Glutamatergic neuron (in vitro differentiated cells): ENCODE data around the gene DUS4L. TPM values are rescaled to one million over a fixed set of nuclear protein-coding genes. Genes with fewer than 3 reads are reported as not detected.

Source experiments
- DNase-seq: peaks from one replicate; pipeline ENCODE4 v3.0.0; 2022
- H3K27ac Mint-ChIP-seq: one replicate; pipeline ENCODE4 v1.8.0; 2020; ENCODE audit warnings: mild to moderate bottlenecking, mixed read lengths, inconsistent platforms; ENCODE audit not compliant: unreplicated experiment
- H3K27me3 Mint-ChIP-seq: one replicate; pipeline ENCODE4 v1.8.0; 2020; ENCODE audit warnings: mild to moderate bottlenecking, moderate library complexity, mixed read lengths, inconsistent platforms; ENCODE audit not compliant: unreplicated experiment
- H3K36me3 Mint-ChIP-seq: one replicate; pipeline ENCODE4 v1.8.0; 2020; ENCODE audit warnings: mild to moderate bottlenecking, mixed read lengths, inconsistent platforms; ENCODE audit not compliant: unreplicated experiment
- H3K4me1 Mint-ChIP-seq: one replicate; pipeline ENCODE4 v1.8.0; 2020; ENCODE audit warnings: mild to moderate bottlenecking, low read depth, mixed read lengths, inconsistent platforms; ENCODE audit not compliant: unreplicated experiment
- H3K4me3 Mint-ChIP-seq: one replicate; pipeline ENCODE4 v1.8.0; 2020; ENCODE audit warnings: mild to moderate bottlenecking, mixed read lengths, inconsistent platforms; ENCODE audit not compliant: unreplicated experiment
- H3K9me3 Mint-ChIP-seq: one replicate; pipeline ENCODE4 v1.8.0; 2020; ENCODE audit warnings: mild to moderate bottlenecking, moderate library complexity, mixed read lengths, inconsistent platforms; ENCODE audit not compliant: unreplicated experiment
- total RNA-seq: library from RNA; stranded (reverse); fragmentation: NEBNext Ultra II Directional; extraction: Animal tissue kit (Norgen Biotek cat#: 25700); gene quantifications from one replicate; pipeline ENCODE4 v1.2.1, GENCODE V29; 2021; ENCODE audit not compliant: unreplicated experiment
- TF ChIP-seq, protein P1 (sequence below): fragments of 200-600 bp; sonication (generic); IDR thresholded peaks from one replicate; pipeline ENCODE4 v1.5.0; 2021; ENCODE audit not compliant: partially characterized antibody, unreplicated experiment

The DUS4L gene
- total RNA-seq, 1 donor from 2014 or later = 11.5 TPM

DNA sequence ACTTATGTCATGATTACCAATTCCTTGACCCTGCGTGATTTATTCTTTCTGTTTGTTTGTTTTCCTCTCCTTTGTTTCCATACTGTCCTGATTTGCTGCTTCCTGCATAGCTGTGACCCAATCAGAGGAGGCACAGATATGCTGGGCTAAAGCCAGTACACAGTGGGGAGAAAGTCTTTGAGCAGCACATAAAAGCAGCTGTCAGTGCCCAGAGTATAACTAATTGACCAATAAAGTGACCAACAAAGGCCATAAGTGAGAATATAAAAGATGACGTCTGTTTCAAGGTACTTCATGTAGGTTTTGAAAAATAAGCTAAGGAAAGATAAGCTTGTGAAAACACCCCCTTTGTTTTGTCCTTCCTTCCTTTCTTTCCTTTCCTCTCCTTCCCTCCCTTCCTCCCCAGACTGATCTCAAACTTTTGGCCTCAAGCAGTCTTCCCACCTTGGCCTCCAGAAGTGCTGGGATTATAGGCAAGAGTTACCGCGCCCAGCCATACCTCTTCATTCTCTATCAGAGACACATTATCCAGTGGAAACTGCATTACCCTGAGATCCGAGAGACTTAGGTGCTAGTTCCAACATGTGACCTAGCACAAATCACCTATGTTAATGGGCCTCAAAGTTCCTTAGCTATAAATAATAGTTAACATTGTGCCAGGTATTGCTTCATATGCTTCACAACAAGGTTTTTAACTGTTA, 33.3 kb downstream of the DUS4L start:
- no peaks in the 10 kb centered on the region for H3K9me3 Mint-ChIP-seq
- no peak overlapping the region for H3K27ac Mint-ChIP-seq
- H3K27me3 Mint-ChIP-seq = no peaks in the 10 kb centered on the region
- no peak for DNase-seq
- TF ChIP-seq, protein P1, sequence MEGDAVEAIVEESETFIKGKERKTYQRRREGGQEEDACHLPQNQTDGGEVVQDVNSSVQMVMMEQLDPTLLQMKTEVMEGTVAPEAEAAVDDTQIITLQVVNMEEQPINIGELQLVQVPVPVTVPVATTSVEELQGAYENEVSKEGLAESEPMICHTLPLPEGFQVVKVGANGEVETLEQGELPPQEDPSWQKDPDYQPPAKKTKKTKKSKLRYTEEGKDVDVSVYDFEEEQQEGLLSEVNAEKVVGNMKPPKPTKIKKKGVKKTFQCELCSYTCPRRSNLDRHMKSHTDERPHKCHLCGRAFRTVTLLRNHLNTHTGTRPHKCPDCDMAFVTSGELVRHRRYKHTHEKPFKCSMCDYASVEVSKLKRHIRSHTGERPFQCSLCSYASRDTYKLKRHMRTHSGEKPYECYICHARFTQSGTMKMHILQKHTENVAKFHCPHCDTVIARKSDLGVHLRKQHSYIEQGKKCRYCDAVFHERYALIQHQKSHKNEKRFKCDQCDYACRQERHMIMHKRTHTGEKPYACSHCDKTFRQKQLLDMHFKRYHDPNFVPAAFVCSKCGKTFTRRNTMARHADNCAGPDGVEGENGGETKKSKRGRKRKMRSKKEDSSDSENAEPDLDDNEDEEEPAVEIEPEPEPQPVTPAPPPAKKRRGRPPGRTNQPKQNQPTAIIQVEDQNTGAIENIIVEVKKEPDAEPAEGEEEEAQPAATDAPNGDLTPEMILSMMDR = no peak
- H3K4me1 Mint-ChIP-seq = no peaks in the 10 kb centered on the region
- H3K4me3 Mint-ChIP-seq = no peak overlapping the region
- no peaks in the 10 kb centered on the region for H3K36me3 Mint-ChIP-seq

DNA sequence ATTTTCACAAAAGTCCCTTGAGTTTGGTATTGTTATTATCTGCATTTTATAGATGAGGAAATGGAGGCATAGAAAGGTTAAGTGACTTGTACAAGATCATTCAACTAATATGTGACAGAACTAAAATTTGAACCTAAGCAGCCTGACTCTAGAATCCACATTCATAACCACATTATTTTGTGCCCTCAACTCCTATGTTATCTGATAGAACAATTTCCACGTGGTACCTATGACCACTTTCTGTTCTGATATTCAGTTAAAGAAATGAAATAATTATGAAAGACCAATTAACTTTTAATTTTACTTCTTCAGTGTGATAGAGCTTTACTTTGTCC, 33.8 kb downstream of the DUS4L start:
- no peak for DNase-seq
- Mint-ChIP-seq H3K9me3 (no peaks in the 10 kb centered on the region), H3K27me3 (no peaks in the 10 kb centered on the region), H3K36me3 (no peaks in the 10 kb centered on the region), H3K4me3 (no peak overlapping the region), H3K27ac (no peak overlapping the region), H3K4me1 (no peaks in the 10 kb centered on the region)
- TF ChIP-seq, protein P1 = no peak

DNA sequence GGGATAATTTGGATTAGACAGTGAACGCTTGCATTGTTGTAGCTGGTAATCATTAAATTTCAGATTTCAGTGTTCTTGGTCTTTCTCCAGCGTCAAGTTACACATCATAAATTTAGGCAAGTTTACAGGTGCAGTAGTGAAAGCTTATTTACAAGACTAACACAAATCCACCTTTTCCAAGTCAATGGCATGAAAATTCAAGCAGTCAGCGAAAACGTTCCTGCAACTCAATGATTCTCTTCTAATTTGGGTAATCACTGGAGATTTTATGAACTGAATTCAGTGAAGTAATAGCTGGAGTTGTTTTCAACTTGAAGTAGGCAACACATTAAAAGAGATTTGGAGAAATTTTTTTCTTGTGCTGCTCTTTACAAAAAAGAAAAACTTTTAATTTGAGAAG, 34.2 kb downstream of the DUS4L start:
- Mint-ChIP-seq H3K4me3 (no peak overlapping the region), H3K36me3 (no peaks in the 10 kb centered on the region), H3K27me3 (no peaks in the 10 kb centered on the region), H3K9me3 (no peaks in the 10 kb centered on the region), H3K4me1 (no peaks in the 10 kb centered on the region), H3K27ac (no peak overlapping the region)
- DNase-seq = no peak
- TF ChIP-seq, protein P1 = no peak

DNA sequence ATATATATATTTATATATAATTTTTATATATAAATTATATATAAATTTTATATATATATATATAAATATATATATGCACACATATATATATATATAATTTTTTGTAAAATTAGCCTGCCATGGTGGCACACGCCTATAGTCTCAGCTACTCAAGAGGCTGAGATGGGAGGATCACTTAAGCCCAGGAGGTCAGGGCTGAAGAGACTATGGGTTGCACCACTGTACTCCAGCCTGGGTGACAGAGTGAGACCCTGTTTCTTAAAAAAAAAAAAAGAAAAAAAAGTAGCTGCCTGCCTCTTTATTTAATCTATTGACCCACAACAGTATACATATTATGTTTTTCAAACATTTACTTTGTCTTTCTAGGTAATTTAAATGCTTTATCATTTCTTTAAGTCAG, 35.5 kb downstream of the DUS4L start:
- H3K27ac Mint-ChIP-seq = no peak overlapping the region

DNA sequence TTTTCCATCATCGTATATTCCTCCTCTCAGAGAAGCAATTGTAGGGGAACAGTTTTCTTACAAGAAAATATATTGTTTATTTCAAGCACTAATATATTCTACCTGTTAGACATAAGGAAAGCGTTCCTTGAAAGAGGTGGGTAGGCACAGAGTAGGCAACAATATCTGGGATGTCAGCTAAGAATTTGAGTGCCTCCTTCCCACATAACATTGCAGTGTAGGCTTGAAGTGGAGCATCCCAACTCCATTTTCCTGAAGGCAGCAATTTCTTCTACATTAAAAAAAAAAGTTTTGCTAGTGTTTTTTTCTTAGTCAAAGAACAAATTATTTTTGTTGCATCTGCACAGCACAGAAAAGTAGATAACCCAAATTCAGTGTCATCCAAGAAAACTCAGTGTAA, 37.0 kb downstream of the DUS4L start:
- DNase-seq = no peak
- no peak overlapping the region for H3K4me3 Mint-ChIP-seq
- H3K9me3 Mint-ChIP-seq = no peaks in the 10 kb centered on the region
- H3K4me1 Mint-ChIP-seq = peaks cover 12% of the 10 kb centered on the region
- H3K27ac Mint-ChIP-seq = no peak overlapping the region
- no peaks in the 10 kb centered on the region for H3K36me3 Mint-ChIP-seq
- TF ChIP-seq, protein P1 = no peak
- no peaks in the 10 kb centered on the region for H3K27me3 Mint-ChIP-seq

More for the DNA sequence above, 35.5 kb downstream of the DUS4L start:
- TF ChIP-seq, protein P1 = no peak
- no peak for DNase-seq
- Mint-ChIP-seq H3K4me1 (peaks cover 2% of the 10 kb centered on the region), H3K36me3 (no peaks in the 10 kb centered on the region), H3K27me3 (no peaks in the 10 kb centered on the region), H3K4me3 (no peak overlapping the region), H3K9me3 (no peaks in the 10 kb centered on the region)
